Smooth muscle cell (in vitro differentiated cells): Measurements from ENCODE around the gene NANOS1. TPM values are rescaled to one million over a fixed set of nuclear protein-coding genes. Genes with fewer than 3 reads are reported as not detected.
"Not testable (repeated sequence)": the region's sequence is repeated elsewhere in the genome, so short reads cannot be mapped to it uniquely, and the experiment has no call there.

ENCODE experiments used
- DNase-seq: peaks from one replicate; lab custom pipeline; 2025; ENCODE audit not compliant: unreplicated experiment; lab: John Stamatoyannopoulos, UW
- H2AFZ ChIP-seq: fragments of 200-600 bp; sonication (generic); 2 replicates; pipeline ENCODE4 v1.6.0; 2016; ENCODE audit warnings: antibody characterized with exemption, low read depth, mild to moderate bottlenecking
- H3F3A ChIP-seq: fragments of 200-600 bp; sonication (generic); 2 replicates; pipeline ENCODE4 v1.6.0; 2017; ENCODE audit warnings: antibody characterized with exemption, low read depth
- H3K27ac ChIP-seq: fragments of 200-600 bp; sonication (generic); 2 replicates; pipeline ENCODE4 v1.5.1; 2016; ENCODE audit warnings: low read depth, mild to moderate bottlenecking
- H3K27me3 ChIP-seq: fragments of 200-600 bp; sonication (generic); 2 replicates; pipeline ENCODE4 v1.6.1; 2016; ENCODE audit warnings: low read depth, mild to moderate bottlenecking
- H3K36me3 ChIP-seq: fragments of 200-600 bp; sonication (generic); 2 replicates; pipeline ENCODE4 v1.5.1; 2016; ENCODE audit warnings: low read depth
- H3K4me1 ChIP-seq: fragments of 200-600 bp; sonication (generic); 2 replicates; pipeline ENCODE4 v1.5.1; 2016; ENCODE audit warnings: low read depth
- H3K4me2 ChIP-seq: fragments of 200-600 bp; sonication (generic); 2 replicates; pipeline ENCODE4 v1.6.0; 2016; ENCODE audit warnings: mild to moderate bottlenecking
- H3K4me3 ChIP-seq: fragments of 200-600 bp; sonication (generic); 2 replicates; pipeline ENCODE4 v1.5.1; 2016; ENCODE audit warnings: mild to moderate bottlenecking
- H3K79me2 ChIP-seq: fragments of 200-600 bp; sonication (generic); 2 replicates; pipeline ENCODE4 v1.6.0; 2016; ENCODE audit warnings: low read depth, mild to moderate bottlenecking
- H3K9ac ChIP-seq: fragments of 200-600 bp; sonication (generic); 2 replicates; pipeline ENCODE4 v1.6.0; 2016; ENCODE audit warnings: low read depth
- H3K9me3 ChIP-seq: fragments of 200-600 bp; sonication (generic); replicated peaks from 2 replicates; pipeline ENCODE4 v1.5.1; 2016; ENCODE audit warnings: low read depth
- H4K20me1 ChIP-seq: fragments of 200-600 bp; sonication (generic); 2 replicates; pipeline ENCODE4 v1.6.0; 2016; ENCODE audit warnings: low read depth
- WGBS: methylation state at CpG from one replicate; pipeline ENCODE4 v1.1.7; 2016; ENCODE audit warnings: low lambda C conversion rate; 5-methylcytosine and 5-hydroxymethylcytosine counted together
- polyA plus RNA-seq: library from polyadenylated mRNA; unstranded; fragments of >200 nt; fragmentation: Nextera tagmentation; extraction: Ambion mirVana; gene quantifications from 2 replicates; pipeline ENCODE4 v1.2.1, GENCODE V29; 2016
- total RNA-seq: library from RNA; depleted of rRNA; stranded (reverse); fragments of >200 nt; gene quantifications from 2 replicates; pipeline ENCODE4 v1.2.3, GENCODE V29; 2014
- TF ChIP-seq, protein P1 (sequence below): fragments of 200-600 bp; sonication (generic); IDR thresholded peaks from 2 replicates; pipeline ENCODE4 v1.5.1; 2017; ENCODE audit warnings: borderline replicate concordance, mild to moderate bottlenecking, antibody characterized with exemption; ENCODE audit not compliant: insufficient read depth, poor library complexity, severe bottlenecking

NANOS1 gene
- total and polyA plus RNA-seq, 2 experiments from 2014 or later: 0.90 to 1.4 TPM

DNA sequence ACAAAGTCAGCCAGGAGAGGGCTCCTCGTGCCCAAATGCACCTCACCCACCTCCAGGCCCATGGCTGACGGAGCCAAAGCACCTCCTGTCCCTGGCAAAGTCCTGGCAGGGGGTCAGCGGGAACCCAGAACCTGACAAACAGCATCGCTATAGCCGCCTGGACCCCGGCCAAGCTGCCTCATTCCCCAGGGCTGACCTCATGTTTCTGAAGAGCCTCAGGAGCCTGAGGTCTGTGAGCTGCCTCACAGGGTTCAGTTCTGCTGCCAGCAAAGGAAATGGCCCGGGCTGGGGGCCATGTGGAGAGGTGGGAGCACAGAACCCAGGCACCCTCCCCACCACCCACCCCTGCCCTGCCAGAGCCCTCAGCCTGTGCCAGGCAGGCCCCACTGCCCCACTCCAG is 4.2 kb upstream of the NANOS1 start:
- H3K4me1 ChIP-seq: peaks cover 13% of the 10 kb centered on the region
- H4K20me1 ChIP-seq: peaks cover 1% of the 10 kb centered on the region
- TF ChIP-seq, protein P1, sequence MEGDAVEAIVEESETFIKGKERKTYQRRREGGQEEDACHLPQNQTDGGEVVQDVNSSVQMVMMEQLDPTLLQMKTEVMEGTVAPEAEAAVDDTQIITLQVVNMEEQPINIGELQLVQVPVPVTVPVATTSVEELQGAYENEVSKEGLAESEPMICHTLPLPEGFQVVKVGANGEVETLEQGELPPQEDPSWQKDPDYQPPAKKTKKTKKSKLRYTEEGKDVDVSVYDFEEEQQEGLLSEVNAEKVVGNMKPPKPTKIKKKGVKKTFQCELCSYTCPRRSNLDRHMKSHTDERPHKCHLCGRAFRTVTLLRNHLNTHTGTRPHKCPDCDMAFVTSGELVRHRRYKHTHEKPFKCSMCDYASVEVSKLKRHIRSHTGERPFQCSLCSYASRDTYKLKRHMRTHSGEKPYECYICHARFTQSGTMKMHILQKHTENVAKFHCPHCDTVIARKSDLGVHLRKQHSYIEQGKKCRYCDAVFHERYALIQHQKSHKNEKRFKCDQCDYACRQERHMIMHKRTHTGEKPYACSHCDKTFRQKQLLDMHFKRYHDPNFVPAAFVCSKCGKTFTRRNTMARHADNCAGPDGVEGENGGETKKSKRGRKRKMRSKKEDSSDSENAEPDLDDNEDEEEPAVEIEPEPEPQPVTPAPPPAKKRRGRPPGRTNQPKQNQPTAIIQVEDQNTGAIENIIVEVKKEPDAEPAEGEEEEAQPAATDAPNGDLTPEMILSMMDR: no peak
- 55% methylated on average over 7 of the region's 7 CpGs for WGBS
- H2AFZ ChIP-seq: no peak overlapping the region
- peak overlapping the region; percentile 38 for H3K4me2 ChIP-seq
- H3K9me3 ChIP-seq: no peaks in the 10 kb centered on the region
- no peak for DNase-seq
- H3F3A ChIP-seq: no peaks in the 10 kb centered on the region
- no peak overlapping the region for H3K4me3 ChIP-seq
- no peaks in the 10 kb centered on the region for H3K36me3 ChIP-seq
- H3K27ac ChIP-seq: no peak overlapping the region
- H3K9ac ChIP-seq: no peak overlapping the region
- no peaks in the 10 kb centered on the region for H3K27me3 ChIP-seq
- no peaks in the 10 kb centered on the region for H3K79me2 ChIP-seq

DNA sequence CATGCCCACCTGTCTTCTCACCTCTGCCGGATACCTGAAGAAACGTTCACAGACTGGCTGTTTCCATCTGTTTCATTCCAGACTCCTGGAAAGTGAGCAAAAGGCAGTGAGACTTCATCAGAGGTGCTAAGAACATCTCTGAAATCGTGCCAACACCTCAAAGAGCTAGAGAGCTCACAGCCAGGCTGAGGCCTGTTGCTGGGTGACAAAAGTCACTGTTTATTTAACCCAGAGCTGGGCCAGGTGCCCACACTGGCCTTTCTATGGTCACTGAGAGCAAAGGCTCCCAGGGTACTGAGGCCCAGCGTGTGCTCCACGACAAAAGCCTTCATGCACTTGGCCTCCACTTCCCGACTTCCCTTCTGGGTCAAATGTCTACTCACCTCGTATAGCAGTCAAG is 3.7 kb upstream of the NANOS1 start:
- WGBS: 93% methylated on average over 7 of the region's 7 CpGs
- no peak overlapping the region for H3K4me3 ChIP-seq
- peaks cover 13% of the 10 kb centered on the region for H3K4me1 ChIP-seq
- no peak for DNase-seq
- TF ChIP-seq, protein P1: no peak
- H3K4me2 ChIP-seq: no peak overlapping the region
- no peaks in the 10 kb centered on the region for H3K9me3 ChIP-seq
- no peaks in the 10 kb centered on the region for H3K36me3 ChIP-seq
- H3K79me2 ChIP-seq: no peaks in the 10 kb centered on the region
- no peaks in the 10 kb centered on the region for H3K27me3 ChIP-seq
- H4K20me1 ChIP-seq: peaks cover 5% of the 10 kb centered on the region
- H3K9ac ChIP-seq: no peak overlapping the region
- no peak overlapping the region for H3K27ac ChIP-seq
- H2AFZ ChIP-seq: no peak overlapping the region
- no peaks in the 10 kb centered on the region for H3F3A ChIP-seq

DNA sequence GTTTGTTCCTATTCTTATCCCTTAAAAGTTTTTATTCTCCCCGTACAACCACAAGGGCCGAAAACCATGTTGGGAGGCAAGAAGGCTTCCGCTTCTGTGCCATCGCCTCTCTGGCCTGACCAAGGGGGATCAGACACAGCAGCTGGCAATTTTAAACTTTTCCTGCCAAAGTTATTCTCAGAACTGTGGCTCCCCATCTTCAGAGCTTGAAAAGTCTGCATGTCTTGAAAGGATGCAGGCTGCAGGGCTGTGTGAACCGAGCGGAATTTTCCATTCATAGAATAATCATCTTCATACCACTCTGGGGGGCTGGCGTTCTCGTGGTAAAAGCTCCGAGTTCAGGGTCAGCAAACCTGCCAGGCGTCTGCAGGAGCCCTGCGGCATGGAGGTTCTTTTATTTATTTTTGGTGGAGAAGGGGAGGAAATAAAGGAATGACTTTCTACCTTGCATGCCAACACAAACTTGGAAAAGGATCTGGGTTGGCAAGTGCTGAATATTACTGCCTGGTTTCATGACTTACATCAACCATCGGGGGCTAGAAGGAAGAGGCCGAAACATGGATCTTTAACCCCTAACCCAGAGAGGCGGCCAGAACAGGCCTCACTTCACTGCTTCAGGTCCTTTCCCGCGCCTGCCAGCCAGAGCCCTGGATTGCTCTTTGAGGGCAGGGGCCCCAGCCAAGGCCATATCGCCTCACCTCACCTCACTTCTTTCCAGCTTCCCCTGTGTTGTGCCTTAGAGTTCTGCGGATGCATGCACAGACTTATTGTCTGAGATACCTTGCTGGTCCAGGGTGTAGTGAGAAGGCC is 3.0 kb upstream of the NANOS1 start:
- peaks cover 13% of the 10 kb centered on the region for H4K20me1 ChIP-seq
- no peaks in the 10 kb centered on the region for H3K27me3 ChIP-seq
- H3K9ac ChIP-seq: no peak overlapping the region
- DNase-seq: no peak
- WGBS: 93% methylated on average over 18 of the region's 18 CpGs
- no peak overlapping the region for H2AFZ ChIP-seq
- H3F3A ChIP-seq: no peaks in the 10 kb centered on the region
- H3K36me3 ChIP-seq: no peaks in the 10 kb centered on the region
- peaks cover 21% of the 10 kb centered on the region for H3K4me1 ChIP-seq
- no peak overlapping the region for H3K27ac ChIP-seq
- H3K4me3 ChIP-seq: no peak overlapping the region
- no peak overlapping the region for H3K4me2 ChIP-seq
- no peaks in the 10 kb centered on the region for H3K9me3 ChIP-seq
- TF ChIP-seq, protein P1: no peak
- H3K79me2 ChIP-seq: no peaks in the 10 kb centered on the region

DNA sequence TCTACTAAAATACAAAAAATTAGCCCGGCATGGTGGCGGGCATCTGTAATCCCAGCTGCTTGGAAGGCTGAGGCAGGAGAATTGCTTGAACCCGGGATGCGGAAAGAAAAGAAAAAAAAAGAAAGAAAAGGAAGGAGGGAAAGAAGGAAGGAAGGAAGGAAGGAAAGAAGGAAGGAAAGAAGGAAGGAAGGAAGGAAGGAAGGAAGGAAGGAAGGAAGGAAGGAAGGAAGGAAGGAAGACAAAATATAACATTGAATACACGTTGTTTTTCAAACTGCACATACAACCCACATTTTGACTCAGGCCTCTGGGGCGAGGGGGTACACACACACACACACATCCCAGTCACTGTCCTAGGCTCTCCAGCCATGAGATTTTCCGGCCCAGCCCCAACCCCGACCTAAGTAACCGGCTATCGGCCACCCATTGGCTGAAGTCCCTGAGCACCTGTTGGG is 1.0 kb upstream of the NANOS1 start:
- not testable (repeated sequence) for H3F3A ChIP-seq, H3K36me3 ChIP-seq, H2AFZ ChIP-seq, H3K9me3 ChIP-seq, H3K9ac ChIP-seq, H3K27ac ChIP-seq, H3K4me2 ChIP-seq, DNase-seq, H3K27me3 ChIP-seq, H3K79me2 ChIP-seq
- Histone ChIP-seq H3K4me1 (peaks cover 17% of the 10 kb centered on the region), H4K20me1 (peaks cover 32% of the 10 kb centered on the region), H3K4me3 (peak overlapping the region; percentile 38)
- WGBS: 63% methylated on average over 10 of the region's 10 CpGs
